GM19328 (cell line): ENCODE measurements around the gene HDAC2.
"Not testable (repeated sequence)": the region's sequence is repeated elsewhere in the genome, so short reads cannot be mapped to it uniquely, and the experiment has no call there.

Experiments
- ATAC-seq: cut with Tn5 transposase; IDR thresholded peaks from one replicate; pipeline ENCODE4 v1.9.1; 2021; ENCODE audit warnings: mild to moderate bottlenecking, moderate library complexity; ENCODE audit not compliant: unreplicated experiment

HDAC2 gene

GRCh38 chr6:113920663-113921267 is 50.2 kb downstream of the HDAC2 start:
- peak; percentile 72 for ATAC-seq

GRCh38 chr6:113910285-113910684 is 60.7 kb downstream of the HDAC2 start:
- ATAC-seq: not testable (repeated sequence)

- ATAC-seq: no peak
Observed at GRCh38 chr6:113909224-113909856, 61.6 kb downstream of the HDAC2 start.

- no peak for ATAC-seq
Observed at GRCh38 chr6:113908801-113909200, 62.1 kb downstream of the HDAC2 start.

- ATAC-seq: no peak
Observed at GRCh38 chr6:113907102-113907815, 63.7 kb downstream of the HDAC2 start.

GRCh38 chr6:113903666-113904330 is 67.2 kb downstream of the HDAC2 start:
- no peak for ATAC-seq

- ATAC-seq: no peak
Observed at GRCh38 chr6:113901482-113901881, 69.5 kb downstream of the HDAC2 start.

GRCh38 chr6:113894712-113895674 is 76.0 kb downstream of the HDAC2 start:
- no peak for ATAC-seq

GRCh38 chr6:113893866-113894265 is 77.1 kb downstream of the HDAC2 start:
- no peak for ATAC-seq

- ATAC-seq: no peak
Observed at GRCh38 chr6:113893451-113893850, 77.5 kb downstream of the HDAC2 start.

- ATAC-seq: no peak
Observed at GRCh38 chr6:113888956-113889630, 81.9 kb downstream of the HDAC2 start.

GRCh38 chr6:113888493-113888892 is 82.5 kb downstream of the HDAC2 start:
- no peak for ATAC-seq

- no peak for ATAC-seq
Observed at GRCh38 chr6:113886512-113886911, 84.4 kb downstream of the HDAC2 start.

- no peak for ATAC-seq
Observed at GRCh38 chr6:113884011-113884410, 86.9 kb downstream of the HDAC2 start.
